Adipose tissue (tissue), 3 donors: ENCODE data around the gene RPS6KA2. TPM values are rescaled to one million over a fixed set of nuclear protein-coding genes. Genes with fewer than 3 reads are reported as not detected.

Experiments used
- H3K27ac ChIP-seq: one replicate; pipeline ENCODE4 v1.5.1; 2013; ENCODE audit warnings: low read depth, low read length
- WGBS, 3 donors: extraction: QIAGEN DNeasy Blood & Tissue Kit; methylation state at CpG; one replicate each; pipeline ENCODE4 v1.1.7; 2013; 5-methylcytosine and 5-hydroxymethylcytosine counted together
- polyA plus RNA-seq, 3 donors: library from polyadenylated mRNA; stranded (reverse); fragments of 200-250 nt; gene quantifications; one replicate each; pipeline ENCODE4 v1.2.3, GENCODE V29; 2013
- donor health status: healthy with polysubstance abuse.
- donor health status: Bipolar disorder and iron deficiency.
- donor health status: healthy.

RPS6KA2 gene
- polyA plus RNA-seq, 3 donors = 15.8 to 31.8 (median 23.5) TPM

GRCh38 chr6:166505133-166505905 is 121.7 kb downstream of the RPS6KA2 start:
- H3K27ac ChIP-seq = no peak overlapping the region
- 94 to 97% (median 95%) methylated on average over 28 of the region's 28 CpGs for WGBS, 3 donors

- WGBS, 3 donors = 87 to 94% (median 91%) methylated on average over 9 of the region's 9 CpGs
These were observed 123.0 kb downstream of the RPS6KA2 start for GRCh38 chr6:166504100-166504499.

GRCh38 chr6:166503167-166503744 is 123.8 kb downstream of the RPS6KA2 start:
- no peak overlapping the region for H3K27ac ChIP-seq
- 89 to 93% (median 92%) methylated on average over 12 of the region's 12 CpGs for WGBS, 3 donors

More at GRCh38 chr6:166504100-166504499, 123.0 kb downstream of the RPS6KA2 start:
- H3K27ac ChIP-seq = no peak overlapping the region

GRCh38 chr6:166502453-166502852 is 124.6 kb downstream of the RPS6KA2 start:
- WGBS, 3 donors = 73 to 81% (median 80%) methylated on average over 14 of the region's 14 CpGs
- no peak overlapping the region for H3K27ac ChIP-seq

GRCh38 chr6:166501246-166501645 is 125.8 kb downstream of the RPS6KA2 start:
- 86 to 90% (median 88%) methylated on average over 14 of the region's 14 CpGs for WGBS, 3 donors
- H3K27ac ChIP-seq = no peak overlapping the region

- 78 to 87% (median 86%) methylated on average over 7 of the region's 7 CpGs for WGBS, 3 donors
- H3K27ac ChIP-seq = no peak overlapping the region
These were observed 126.8 kb downstream of the RPS6KA2 start for GRCh38 chr6:166500246-166500645.

GRCh38 chr6:166499350-166500163 is 127.5 kb downstream of the RPS6KA2 start:
- H3K27ac ChIP-seq = no peak overlapping the region
- whole genome bisulfite sequencing, 3 donors = 92 to 94% (median 93%) methylated on average over 7 of the region's 7 CpGs

- WGBS, 3 donors = 94 to 97% (median 96%) methylated on average over 23 of the region's 23 CpGs
These were observed 128.2 kb downstream of the RPS6KA2 start for GRCh38 chr6:166498661-166499349.

GRCh38 chr6:166498228-166498627 is 128.8 kb downstream of the RPS6KA2 start:
- WGBS, 3 donors = 87 to 96% (median 94%) methylated on average over 20 to 25 of the region's 25 CpGs
- no peak overlapping the region for H3K27ac ChIP-seq

More at GRCh38 chr6:166498661-166499349, 128.2 kb downstream of the RPS6KA2 start:
- no peak overlapping the region for H3K27ac ChIP-seq

GRCh38 chr6:166497087-166497899 is 129.8 kb downstream of the RPS6KA2 start:
- no peak overlapping the region for H3K27ac ChIP-seq
- 91 to 95% (median 94%) methylated on average over 32 of the region's 32 CpGs for WGBS, 3 donors

GRCh38 chr6:166496460-166496859 is 130.6 kb downstream of the RPS6KA2 start:
- no peak overlapping the region for H3K27ac ChIP-seq
- WGBS, 3 donors = 82 to 91% (median 89%) methylated on average over 2 of the region's 2 CpGs

GRCh38 chr6:166495487-166496314 is 131.3 kb downstream of the RPS6KA2 start:
- H3K27ac ChIP-seq = no peak overlapping the region
- whole genome bisulfite sequencing, 3 donors = 90 to 92% (median 90%) methylated on average over 20 of the region's 20 CpGs

- no peak overlapping the region for H3K27ac ChIP-seq
- 91 to 93% (median 92%) methylated on average over 31 of the region's 31 CpGs for WGBS, 3 donors
These were observed 132.1 kb downstream of the RPS6KA2 start for GRCh38 chr6:166494757-166495486.

- WGBS, 3 donors = 96 to 97% (median 97%) methylated on average over 9 of the region's 9 CpGs
- no peak overlapping the region for H3K27ac ChIP-seq
These were observed 133.0 kb downstream of the RPS6KA2 start for GRCh38 chr6:166494101-166494441.

GRCh38 chr6:166493427-166494100 is 133.5 kb downstream of the RPS6KA2 start:
- WGBS, 3 donors = 96 to 97% (median 96%) methylated on average over 21 of the region's 21 CpGs
- H3K27ac ChIP-seq = no peak overlapping the region
